IPS-NIHi11 (cell line): ENCODE data around the gene CSGALNACT2.
"Not testable (repeated sequence)": the region's sequence is repeated elsewhere in the genome, so short reads cannot be mapped to it uniquely, and the experiment has no call there.

Experiments
- DNase-seq: peaks from one replicate; pipeline ENCODE4 v3.0.0; 2012; ENCODE audit warnings: mixed read lengths, low spot score

The CSGALNACT2 gene

GRCh38 chr10:43138021-43138756, at the start of gene CSGALNACT2:
TSS of gene CSGALNACT2 (plus strand) at chr10:43138445. CDS start at chr10:43155150, 16,705 bp downstream.
- DNase-seq: peak; percentile 85

- no peak for DNase-seq
Observed at GRCh38 chr10:43089519-43089918, 48.7 kb upstream of the CSGALNACT2 start.

DNA sequence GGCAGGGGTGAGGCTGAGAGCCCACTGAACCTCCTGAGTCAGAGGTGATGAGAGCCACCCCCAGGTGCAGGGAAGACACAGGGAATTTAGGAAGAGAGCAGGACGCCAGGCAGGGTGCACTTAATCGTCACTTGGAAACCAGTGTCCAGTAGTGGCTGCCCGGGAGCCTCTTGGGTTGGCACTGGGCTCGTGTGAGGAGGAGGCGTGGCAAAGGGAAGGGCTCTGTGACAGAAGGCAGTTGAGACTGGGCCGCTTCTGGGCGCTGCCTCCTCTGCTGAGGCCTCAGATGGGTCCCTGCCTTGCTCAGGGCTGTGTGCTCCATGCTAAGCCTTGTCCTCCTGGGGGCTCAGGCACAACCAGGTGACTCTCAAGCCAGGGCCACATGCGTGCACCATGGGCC, 48.1 kb upstream of the CSGALNACT2 start:
- no peak for DNase-seq

GRCh38 chr10:43090664-43091063, 47.6 kb upstream of the CSGALNACT2 start:
- no peak for DNase-seq

DNA sequence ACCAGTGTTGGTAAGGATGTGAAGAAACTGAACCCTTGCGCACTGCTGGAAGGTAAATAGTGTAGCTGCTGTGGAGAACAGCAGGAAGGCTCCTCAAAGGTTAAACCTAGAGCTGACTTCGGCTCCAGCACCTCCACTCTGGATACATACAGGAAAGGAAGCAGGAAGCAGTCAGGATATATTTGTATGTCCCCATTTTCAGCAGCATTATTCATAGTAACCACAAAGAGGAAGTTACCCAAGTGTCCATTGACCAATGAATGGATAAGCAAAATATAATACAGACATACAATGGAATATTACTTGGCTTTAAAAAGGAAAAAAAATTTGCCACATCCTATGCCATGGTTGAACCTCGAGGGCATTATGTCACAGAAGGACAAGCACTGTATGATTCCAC, 46.4 kb upstream of the CSGALNACT2 start:
- no peak for DNase-seq

DNA sequence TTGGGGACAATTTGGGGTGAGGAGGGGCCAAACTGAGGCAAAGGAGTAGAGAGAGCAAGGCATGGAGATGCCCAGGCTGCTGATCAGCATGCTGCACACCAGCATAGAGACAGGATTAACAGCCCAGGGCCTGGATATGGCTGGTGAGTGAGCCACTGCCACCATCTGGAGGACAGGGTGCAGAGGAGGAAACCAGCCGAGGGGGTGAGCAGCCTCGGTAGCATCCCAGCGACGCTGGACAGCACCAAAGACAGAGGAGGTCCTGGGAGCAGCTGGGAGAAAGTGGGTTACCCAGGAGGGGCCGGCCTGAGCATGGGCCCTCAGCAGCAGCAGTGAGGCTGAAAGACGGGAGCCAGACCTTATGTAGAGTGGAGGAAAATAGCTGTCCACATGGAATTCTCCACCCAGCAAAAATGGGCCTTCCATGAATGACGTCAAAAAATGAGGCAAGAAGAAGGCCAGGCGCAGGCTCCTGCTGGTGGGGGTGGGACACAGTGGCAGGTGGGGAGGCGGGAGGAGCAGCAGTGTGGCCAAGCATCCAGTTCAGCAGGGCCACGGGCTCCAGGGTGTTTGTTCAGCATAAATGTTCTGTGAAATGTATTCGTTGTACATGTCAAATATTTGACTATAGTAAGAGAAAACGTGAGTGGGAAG, 44.7 kb upstream of the CSGALNACT2 start:
- DNase-seq: peak; percentile 76

GRCh38 chr10:43094085-43094484, 44.2 kb upstream of the CSGALNACT2 start:
- DNase-seq: no peak

- DNase-seq: not testable (repeated sequence)
Observed at GRCh38 chr10:43099339-43099738, 38.9 kb upstream of the CSGALNACT2 start.

DNA sequence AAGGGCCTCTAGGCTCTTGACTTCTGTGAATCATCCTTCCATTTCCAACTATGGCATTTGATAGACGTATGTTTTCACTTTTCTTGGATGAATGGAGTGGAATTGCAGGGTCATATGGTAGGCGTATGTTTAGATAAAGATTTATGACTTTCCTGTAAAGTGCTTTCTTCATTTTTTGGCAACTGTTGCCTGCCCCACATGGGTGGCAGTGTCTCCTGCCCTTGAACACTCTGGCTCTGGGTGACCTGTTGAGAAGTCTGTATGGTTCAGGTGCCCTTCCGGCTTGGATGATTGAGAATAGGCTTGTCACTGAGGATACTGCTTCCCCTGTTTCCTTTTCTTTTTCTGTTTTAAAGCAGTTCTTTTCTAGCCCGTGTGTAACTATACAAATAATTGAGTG, 38.3 kb upstream of the CSGALNACT2 start:
- DNase-seq: no peak

DNA sequence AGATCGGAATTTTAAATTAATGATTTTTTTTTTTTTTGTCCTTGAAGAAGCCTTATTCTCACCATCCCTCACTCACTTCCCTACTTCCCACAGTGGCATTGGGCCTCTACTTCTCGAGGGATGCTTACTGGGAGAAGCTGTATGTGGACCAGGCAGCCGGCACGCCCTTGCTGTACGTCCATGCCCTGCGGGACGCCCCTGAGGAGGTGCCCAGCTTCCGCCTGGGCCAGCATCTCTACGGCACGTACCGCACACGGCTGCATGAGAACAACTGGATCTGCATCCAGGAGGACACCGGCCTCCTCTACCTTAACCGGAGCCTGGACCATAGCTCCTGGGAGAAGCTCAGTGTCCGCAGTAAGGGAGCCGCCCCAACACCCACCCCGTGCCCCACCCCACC, 37.9 kb upstream of the CSGALNACT2 start:
- no peak for DNase-seq

DNA sequence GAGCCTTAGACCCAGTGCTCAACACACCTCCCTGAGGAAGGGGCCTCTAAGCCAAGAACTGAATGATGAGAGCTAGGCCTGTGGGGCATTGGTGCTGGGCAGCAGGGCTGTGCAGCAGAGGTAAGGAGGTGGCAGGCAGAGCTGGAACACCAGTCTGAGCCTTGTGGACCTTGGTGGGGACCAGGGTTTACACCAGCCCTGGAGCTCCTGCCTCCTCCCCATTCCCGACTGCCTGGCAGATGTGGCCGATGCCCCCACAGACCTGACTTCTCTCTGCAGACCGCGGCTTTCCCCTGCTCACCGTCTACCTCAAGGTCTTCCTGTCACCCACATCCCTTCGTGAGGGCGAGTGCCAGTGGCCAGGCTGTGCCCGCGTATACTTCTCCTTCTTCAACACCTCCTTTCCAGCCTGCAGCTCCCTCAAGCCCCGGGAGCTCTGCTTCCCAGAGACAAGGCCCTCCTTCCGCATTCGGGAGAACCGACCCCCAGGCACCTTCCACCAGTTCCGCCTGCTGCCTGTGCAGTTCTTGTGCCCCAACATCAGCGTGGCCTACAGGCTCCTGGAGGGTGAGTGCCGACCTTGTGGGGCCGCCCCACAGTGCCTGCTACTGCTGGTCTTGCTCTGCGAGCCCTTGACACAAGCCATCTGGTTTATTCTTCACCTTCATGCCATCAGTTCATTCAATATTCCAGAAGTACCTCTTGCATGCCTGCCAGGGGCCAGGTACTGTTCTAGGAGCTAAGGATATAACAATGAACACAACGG, 36.0 kb upstream of the CSGALNACT2 start:
- DNase-seq: no peak

DNA sequence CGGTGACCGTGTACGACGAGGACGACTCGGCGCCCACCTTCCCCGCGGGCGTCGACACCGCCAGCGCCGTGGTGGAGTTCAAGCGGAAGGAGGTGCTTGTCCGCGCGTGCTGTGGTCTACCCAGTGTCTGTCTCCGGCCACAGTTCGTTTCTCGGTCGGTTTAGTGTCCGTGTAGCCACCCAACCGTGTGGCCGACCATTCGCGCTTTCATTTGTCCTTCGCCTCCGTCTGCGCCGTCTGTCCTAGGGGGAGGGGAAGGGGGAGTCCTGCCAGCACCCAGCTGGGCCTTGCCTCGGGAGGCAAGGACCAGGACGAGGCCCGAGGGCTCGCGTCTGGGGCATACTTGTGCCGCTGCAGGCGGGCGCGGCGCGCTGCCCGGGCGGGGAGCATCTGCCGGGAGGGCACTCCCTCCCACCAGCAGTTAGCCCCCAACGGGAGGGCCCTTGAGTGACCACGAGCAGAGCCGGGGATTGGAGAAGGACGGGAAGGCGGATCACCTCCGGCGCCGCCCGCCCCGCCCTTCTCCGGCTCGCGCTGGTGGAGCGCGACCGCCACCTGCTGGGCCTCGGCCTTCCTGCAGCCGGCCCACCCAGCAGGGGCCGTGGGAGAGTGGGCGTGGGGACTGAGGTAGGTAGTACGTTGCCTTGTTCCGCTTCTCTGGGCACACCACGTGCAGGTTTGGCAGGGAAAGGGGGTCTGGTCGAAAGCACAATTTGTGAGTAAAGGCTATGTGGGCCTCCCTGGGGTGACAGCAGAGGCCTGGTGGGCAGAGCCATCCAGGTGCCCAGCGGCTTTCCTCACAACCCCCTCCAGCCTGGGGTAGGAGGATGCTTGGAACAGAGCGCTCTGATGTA, 32.9 kb upstream of the CSGALNACT2 start:
- DNase-seq: peak; percentile 95

DNA sequence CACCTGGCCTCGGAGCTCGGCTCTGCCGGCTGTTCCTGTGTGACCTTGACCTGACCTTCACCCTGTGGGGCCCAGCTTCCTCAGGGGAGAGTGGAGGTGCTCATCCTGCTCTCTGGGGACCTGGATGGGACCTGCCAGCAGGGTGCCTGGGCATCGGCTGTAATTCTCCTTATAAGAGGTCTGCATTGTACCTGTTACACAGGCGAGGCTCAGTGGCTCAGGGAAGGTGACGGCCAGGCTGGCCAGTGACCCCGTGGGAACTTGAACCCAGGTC, 32.4 kb upstream of the CSGALNACT2 start:
- no peak for DNase-seq

DNA sequence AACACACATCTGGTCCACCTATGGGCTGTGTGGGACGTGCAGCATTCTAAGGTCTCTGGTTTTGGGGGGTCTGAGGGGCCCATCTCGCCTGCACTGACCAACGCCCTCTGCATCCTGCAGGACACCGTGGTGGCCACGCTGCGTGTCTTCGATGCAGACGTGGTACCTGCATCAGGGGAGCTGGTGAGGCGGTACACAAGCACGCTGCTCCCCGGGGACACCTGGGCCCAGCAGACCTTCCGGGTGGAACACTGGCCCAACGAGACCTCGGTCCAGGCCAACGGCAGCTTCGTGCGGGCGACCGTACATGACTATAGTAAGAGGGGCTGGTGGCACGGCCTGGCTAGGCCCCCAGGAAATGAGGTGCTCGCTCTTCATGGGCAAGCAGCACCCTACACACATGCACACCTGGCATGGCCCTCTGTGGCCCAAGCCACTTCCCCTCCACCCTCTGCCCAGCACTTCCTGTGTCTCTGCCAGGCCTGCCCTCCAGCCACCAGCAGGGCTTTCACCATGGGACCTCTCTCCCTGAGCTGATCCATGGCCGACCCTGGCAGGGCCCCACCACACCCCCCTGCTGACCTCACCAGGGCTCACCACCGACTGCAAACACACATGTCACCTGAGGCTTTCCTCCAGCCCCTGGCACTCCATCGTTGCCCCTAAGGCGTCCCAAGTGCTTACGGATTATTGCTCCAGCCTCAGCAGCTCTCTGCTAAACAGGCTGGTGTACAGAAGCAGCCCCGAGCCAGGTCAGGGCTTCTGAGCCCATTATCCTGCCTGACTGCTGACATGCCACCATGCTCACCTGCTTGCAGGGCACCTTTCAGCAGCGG, 31.8 kb upstream of the CSGALNACT2 start:
- DNase-seq: no peak

- no peak for DNase-seq
Observed at GRCh38 chr10:43108951-43109350, 29.3 kb upstream of the CSGALNACT2 start.

- no peak for DNase-seq
Observed at GRCh38 chr10:43109671-43110249, 28.5 kb upstream of the CSGALNACT2 start.

DNA sequence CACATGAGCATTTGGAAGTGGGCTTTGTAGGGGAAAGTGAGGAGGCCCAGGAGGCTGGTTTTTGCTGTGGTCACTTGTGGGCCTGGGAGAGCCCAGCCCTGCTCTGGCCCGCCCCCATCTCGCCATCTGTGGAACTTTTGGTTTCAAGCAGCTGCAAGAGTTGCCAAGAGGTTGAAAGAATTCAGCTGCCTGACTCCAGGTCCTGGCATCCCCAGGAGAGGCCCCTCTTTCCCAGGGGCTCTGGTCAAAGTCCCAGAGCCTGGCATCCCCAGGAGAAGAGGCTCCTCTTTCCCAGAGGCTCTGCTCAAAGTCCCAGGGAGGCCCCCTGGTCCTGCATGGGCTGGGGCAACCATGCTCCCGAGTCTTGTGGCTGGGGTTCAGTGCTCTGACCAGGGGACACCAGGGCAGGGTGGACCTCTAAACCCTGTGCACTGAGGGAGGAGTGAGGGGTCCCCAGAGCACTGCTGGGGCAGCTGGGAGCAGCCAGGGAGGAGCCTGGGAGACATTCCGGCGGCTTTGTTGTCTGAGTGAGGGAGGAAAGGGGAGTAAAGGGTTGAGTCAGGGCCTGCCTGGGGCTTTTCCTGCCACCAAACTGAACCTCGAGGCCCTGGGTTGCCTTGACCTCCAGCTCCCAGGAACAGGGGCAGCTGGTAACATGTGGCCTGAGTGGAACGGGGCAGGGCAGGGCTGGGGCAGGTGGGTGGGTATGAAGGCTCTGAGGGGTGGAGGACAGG, 27.7 kb upstream of the CSGALNACT2 start:
- DNase-seq: no peak

GRCh38 chr10:43111101-43111500, 27.1 kb upstream of the CSGALNACT2 start:
- DNase-seq: no peak

DNA sequence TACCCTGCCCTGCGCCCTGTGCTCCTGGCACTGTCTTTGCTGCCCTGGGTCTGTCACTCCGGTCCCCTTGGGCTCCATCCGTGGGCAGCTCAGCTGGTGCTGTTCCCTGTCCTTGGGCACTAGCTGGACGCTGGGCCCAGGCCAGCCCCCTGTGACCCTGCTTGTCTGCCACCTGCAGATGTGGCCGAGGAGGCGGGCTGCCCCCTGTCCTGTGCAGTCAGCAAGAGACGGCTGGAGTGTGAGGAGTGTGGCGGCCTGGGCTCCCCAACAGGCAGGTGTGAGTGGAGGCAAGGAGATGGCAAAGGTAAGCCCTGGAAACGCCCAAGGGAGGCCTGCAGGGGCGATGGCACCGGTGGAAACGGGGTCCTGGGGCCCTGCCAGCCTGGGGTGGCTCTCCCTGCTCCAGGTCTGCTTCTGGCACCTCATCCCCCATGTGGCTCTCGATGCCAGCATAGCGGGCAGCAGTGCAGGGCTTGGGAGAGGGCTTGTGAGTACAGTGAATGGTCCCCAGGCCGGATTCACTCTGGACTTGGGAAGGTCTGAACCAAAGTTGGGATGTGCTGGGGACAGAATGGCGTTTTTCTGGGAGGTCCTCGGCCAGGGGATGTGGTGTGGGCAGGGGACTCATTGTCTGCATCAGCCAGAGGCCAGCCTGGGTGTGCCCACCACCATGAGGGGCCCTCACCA, 26.2 kb upstream of the CSGALNACT2 start:
- no peak for DNase-seq

- DNase-seq: no peak
Observed at GRCh38 chr10:43112608-43112961, 25.7 kb upstream of the CSGALNACT2 start.
